HCT116 (cell line): ENCODE results near the gene CACNG6. TPM values are rescaled to one million over a fixed set of nuclear protein-coding genes. Genes with fewer than 3 reads are reported as not detected.

Source experiments
- ATAC-seq: fragments of 200-7000 bp; cut with Tn5 transposase; 2 replicates; pipeline ENCODE4 v1.9.1; 2020; ENCODE audit warnings: mild to moderate bottlenecking, moderate library complexity
- BruUV-seq: library from RNA; stranded (reverse); fragments of 400-500 nt; replicated peaks from 2 replicates; lab custom pipeline; 2021; lab: Mats Ljungman, UMichigan
- CTCF ChIA-PET: fragments of 300-600 bp; sonication (Branson Sonifier 250); formaldehyde crosslinking; loops from one replicate; lab custom pipeline; 2021; ENCODE audit warnings: antibody characterized with exemption; lab: Charles Lee
- POLR2A ChIA-PET: fragments of 300-600, 350-600 bp; sonication (Branson Sonifier 250); formaldehyde crosslinking; loops from one replicate; lab custom pipeline; 2021; ENCODE audit warnings: antibody characterized with exemption; lab: Charles Lee
- RAD21 ChIA-PET, 2 experiments: fragments of 300-600 bp; sonication (Branson Sonifier 250); formaldehyde crosslinking; loops; one replicate each; lab custom pipeline; 2023; ENCODE audit warnings: low total read pairs in 2 of 2; ENCODE audit not compliant: uncharacterized antibody in 2 of 2, unreplicated experiment in 2 of 2, low non-redundant PET in 1 of 2; lab: Charles Lee
- DNase-seq: peaks from one replicate; pipeline ENCODE4 v3.0.0-alpha.2; 2010; ENCODE audit warnings: low read depth, low spot score
- H2AFZ ChIP-seq: fragments of 200-600 bp; shearing (Covaris generic), sonication (generic); 2 replicates; pipeline ENCODE4 v1.6.1; 2017; ENCODE audit warnings: low read depth, mixed run types, mixed read lengths, antibody characterized with exemption, low read length; ENCODE audit not compliant: poor library complexity, severe bottlenecking
- H3K27ac ChIP-seq: 2 replicates; pipeline ENCODE4 v1.5.1; 2012; ENCODE audit warnings: low read depth, low read length
- H3K27me3 ChIP-seq: fragments of 200-600 bp; sonication (generic); 2 replicates; pipeline ENCODE4 v1.6.1; 2016; ENCODE audit warnings: mixed run types, low read length, mixed read lengths; ENCODE audit not compliant: insufficient read depth
- H3K36me3 ChIP-seq, 2 experiments: fragments of 200-500 bp in 1 of 2; fragments of 200-600 bp in 1 of 2; sonication (Bioruptor generic) in 1 of 2; sonication (generic) in 1 of 2; 2 replicates each; pipeline versions ENCODE4 v1.5.1 to v1.6.1; 2014 to 2016; ENCODE audit warnings: low read length in 2 of 2, inconsistent platforms in 1 of 2, mixed read lengths in 1 of 2, mixed run types in 1 of 2; ENCODE audit not compliant: insufficient read depth in 2 of 2, control insufficient read depth in 1 of 2
- H3K4me1 ChIP-seq, 2 experiments: fragments of 200-600 bp in 1 of 2; sonication (generic) in 1 of 2; 2 replicates each; pipeline versions ENCODE4 v1.5.1 to v1.6.1; 2012 to 2017; ENCODE audit warnings: low read length in 2 of 2, inconsistent platforms in 1 of 2, mild to moderate bottlenecking in 1 of 2, mixed read lengths in 1 of 2, mixed run types in 1 of 2, moderate library complexity in 1 of 2; ENCODE audit not compliant: insufficient read depth in 2 of 2, control insufficient read depth in 1 of 2
- H3K4me2 ChIP-seq: fragments of 200-600 bp; sonication (generic); 2 replicates; pipeline ENCODE4 v1.6.1; 2017; ENCODE audit warnings: mixed run types, low read length, mixed read lengths
- H3K4me3 ChIP-seq, 2 experiments: fragments of 200-600 bp in 1 of 2; sonication (generic) in 1 of 2; replicated peaks in 1 of 2; 2 replicates each; pipeline ENCODE4 v1.5.1; 2011 to 2016; ENCODE audit warnings: low read length in 2 of 2, control low read depth in 1 of 2, low read depth in 1 of 2, mild to moderate bottlenecking in 1 of 2, mixed read lengths in 1 of 2, mixed run types in 1 of 2
- H3K79me2 ChIP-seq: fragments of 200-600 bp; sonication (generic); 2 replicates; pipeline ENCODE4 v1.6.1; 2017; ENCODE audit warnings: mild to moderate bottlenecking, mixed run types, low read length, moderate library complexity, mixed read lengths; ENCODE audit not compliant: insufficient read depth
- H3K9ac ChIP-seq: fragments of 200-600 bp; sonication (generic); 2 replicates; pipeline ENCODE4 v1.6.1; 2016; ENCODE audit warnings: low read length, mixed read lengths
- H3K9me2 ChIP-seq: fragments of 200-600 bp; sonication (generic), shearing (Covaris generic); 2 replicates; pipeline ENCODE4 v1.6.1; 2017; ENCODE audit warnings: mixed run types, mild to moderate bottlenecking, moderate library complexity; ENCODE audit not compliant: insufficient read depth
- H3K9me3 ChIP-seq, 2 experiments: fragments of 200-500 bp in 1 of 2; fragments of 200-600 bp in 1 of 2; sonication (Bioruptor generic) in 1 of 2; sonication (generic) in 1 of 2; 2 replicates each; pipeline ENCODE4 v1.6.1; 2014 to 2017; ENCODE audit warnings: low read length in 2 of 2, mixed read lengths in 2 of 2, inconsistent platforms in 1 of 2, low read depth in 1 of 2, mild to moderate bottlenecking in 1 of 2, mixed run types in 1 of 2, moderate library complexity in 1 of 2; ENCODE audit not compliant: control insufficient read depth in 1 of 2, insufficient read depth in 1 of 2
- H4K20me1 ChIP-seq: fragments of 200-600 bp; sonication (generic), shearing (Covaris generic); 2 replicates; pipeline ENCODE4 v1.6.1; 2017; ENCODE audit warnings: mixed run types, mild to moderate bottlenecking, moderate library complexity; ENCODE audit not compliant: insufficient read depth
- CBX3 ChIP-seq: IDR thresholded peaks from 2 replicates; pipeline ENCODE4 v1.6.1; 2012; ENCODE audit warnings: low read depth
- EGR1 ChIP-seq: IDR thresholded peaks from 2 replicates; pipeline ENCODE4 v1.6.1; 2012; ENCODE audit warnings: low read depth
- EZH2 ChIP-seq: fragments of 200-600 bp; sonication (generic); IDR thresholded peaks from 2 replicates; pipeline ENCODE4 v1.6.1; 2017; ENCODE audit warnings: antibody characterized with exemption, mixed run types
- FOSL1 ChIP-seq: IDR thresholded peaks from 2 replicates; pipeline ENCODE4 v1.6.1; 2012; ENCODE audit warnings: low read depth
- JUND ChIP-seq: IDR thresholded peaks from 2 replicates; pipeline ENCODE4 v1.6.1; 2012
- TCF7L2 ChIP-seq: IDR thresholded peaks from 2 replicates; pipeline ENCODE4 v1.7.0; 2011; ENCODE audit warnings: borderline replicate concordance, inconsistent platforms; ENCODE audit not compliant: insufficient read depth, insufficient read length; ENCODE audit errors: extremely low read depth
- YY1 ChIP-seq: IDR thresholded peaks from 2 replicates; pipeline ENCODE4 v1.6.1; 2011; ENCODE audit warnings: low read length, low read depth, moderate library complexity, mild to moderate bottlenecking; ENCODE audit not compliant: insufficient replicate concordance; ENCODE audit errors: extremely low read depth
- intact Hi-C: fragments of 100-400 bp; cut with micrococcal nuclease; formaldehyde crosslinking; loops from 2 replicates; pipeline ENCODE4 v1.10.0; 2022
- total RNA-seq: library from RNA; stranded (reverse); gene quantifications from one replicate; pipeline ENCODE4 v1.2.1, GENCODE V29; 2021; ENCODE audit not compliant: unreplicated experiment
- TF ChIP-seq, protein P1 (sequence below): IDR thresholded peaks from 2 replicates; pipeline ENCODE4 v1.6.1; 2012
- TF ChIP-seq, protein P2 (sequence below): IDR thresholded peaks from 2 replicates; pipeline ENCODE4 v1.6.1; 2012; ENCODE audit warnings: low read depth

Gene CACNG6
- total RNA-seq, 1 experiment from 2014 or later = 0.15 TPM

GRCh38 chr19:53962887-53963431 lies 28.5 kb upstream of the CACNG6 start, which contains the start of gene CACNG8:
Gene CACNG8, plus strand, starts transcription at chr19:53962937.
- no peak within 1 kb of the TSS for H3K27ac ChIP-seq
- peaks cover 9% of the 10 kb centered on the region for H3K27me3 ChIP-seq
- POLR2A ChIA-PET = no interaction called here
- no peaks in the 10 kb centered on the region for H3K36me3 ChIP-seq
- RAD21 ChIA-PET = no interaction called here
- no peak for DNase-seq
- no peak within 1 kb of the TSS for H3K4me2 ChIP-seq
- H3K9ac ChIP-seq = no peak within 1 kb of the TSS
- TF ChIP-seq, protein P1, sequence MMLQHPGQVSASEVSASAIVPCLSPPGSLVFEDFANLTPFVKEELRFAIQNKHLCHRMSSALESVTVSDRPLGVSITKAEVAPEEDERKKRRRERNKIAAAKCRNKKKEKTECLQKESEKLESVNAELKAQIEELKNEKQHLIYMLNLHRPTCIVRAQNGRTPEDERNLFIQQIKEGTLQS = no peak
- TF ChIP-seq CBX3 (no peak), YY1 (no peak), TCF7L2 (no peak), EZH2 (no peak), FOSL1 (no peak), JUND (no peak), EGR1 (no peak)
- TF ChIP-seq, protein P2, sequence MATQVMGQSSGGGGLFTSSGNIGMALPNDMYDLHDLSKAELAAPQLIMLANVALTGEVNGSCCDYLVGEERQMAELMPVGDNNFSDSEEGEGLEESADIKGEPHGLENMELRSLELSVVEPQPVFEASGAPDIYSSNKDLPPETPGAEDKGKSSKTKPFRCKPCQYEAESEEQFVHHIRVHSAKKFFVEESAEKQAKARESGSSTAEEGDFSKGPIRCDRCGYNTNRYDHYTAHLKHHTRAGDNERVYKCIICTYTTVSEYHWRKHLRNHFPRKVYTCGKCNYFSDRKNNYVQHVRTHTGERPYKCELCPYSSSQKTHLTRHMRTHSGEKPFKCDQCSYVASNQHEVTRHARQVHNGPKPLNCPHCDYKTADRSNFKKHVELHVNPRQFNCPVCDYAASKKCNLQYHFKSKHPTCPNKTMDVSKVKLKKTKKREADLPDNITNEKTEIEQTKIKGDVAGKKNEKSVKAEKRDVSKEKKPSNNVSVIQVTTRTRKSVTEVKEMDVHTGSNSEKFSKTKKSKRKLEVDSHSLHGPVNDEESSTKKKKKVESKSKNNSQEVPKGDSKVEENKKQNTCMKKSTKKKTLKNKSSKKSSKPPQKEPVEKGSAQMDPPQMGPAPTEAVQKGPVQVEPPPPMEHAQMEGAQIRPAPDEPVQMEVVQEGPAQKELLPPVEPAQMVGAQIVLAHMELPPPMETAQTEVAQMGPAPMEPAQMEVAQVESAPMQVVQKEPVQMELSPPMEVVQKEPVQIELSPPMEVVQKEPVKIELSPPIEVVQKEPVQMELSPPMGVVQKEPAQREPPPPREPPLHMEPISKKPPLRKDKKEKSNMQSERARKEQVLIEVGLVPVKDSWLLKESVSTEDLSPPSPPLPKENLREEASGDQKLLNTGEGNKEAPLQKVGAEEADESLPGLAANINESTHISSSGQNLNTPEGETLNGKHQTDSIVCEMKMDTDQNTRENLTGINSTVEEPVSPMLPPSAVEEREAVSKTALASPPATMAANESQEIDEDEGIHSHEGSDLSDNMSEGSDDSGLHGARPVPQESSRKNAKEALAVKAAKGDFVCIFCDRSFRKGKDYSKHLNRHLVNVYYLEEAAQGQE = no peak
- TF ChIP-seq, all 23 proteins: peak for 0
- no peaks in the 10 kb centered on the region for H3K9me3 ChIP-seq
- H3K9me2 ChIP-seq = no peaks in the 10 kb centered on the region
- H3K4me1 ChIP-seq = no peaks in the 10 kb centered on the region
- intact Hi-C loops = no loop called here
- CTCF ChIA-PET = no interaction called here
- H3K79me2 ChIP-seq = no peaks in the 10 kb centered on the region
- no peak for ATAC-seq
- H3K4me3 ChIP-seq = no peak within 1 kb of the TSS
- BruUV-seq = no TSS peak
- H4K20me1 ChIP-seq = no peaks in the 10 kb centered on the region
- no peak within 1 kb of the TSS for H2AFZ ChIP-seq
